HG02571 (cell line): ENCODE results near the gene PCBP4.
"Not testable (repeated sequence)": the region's sequence is repeated elsewhere in the genome, so short reads cannot be mapped to it uniquely, and the experiment has no call there.

Experiments
- ATAC-seq: cut with Tn5 transposase; IDR thresholded peaks from one replicate; pipeline ENCODE4 v1.9.1; 2021; ENCODE audit warnings: mild to moderate bottlenecking, moderate library complexity; ENCODE audit not compliant: unreplicated experiment

Gene PCBP4

DNA sequence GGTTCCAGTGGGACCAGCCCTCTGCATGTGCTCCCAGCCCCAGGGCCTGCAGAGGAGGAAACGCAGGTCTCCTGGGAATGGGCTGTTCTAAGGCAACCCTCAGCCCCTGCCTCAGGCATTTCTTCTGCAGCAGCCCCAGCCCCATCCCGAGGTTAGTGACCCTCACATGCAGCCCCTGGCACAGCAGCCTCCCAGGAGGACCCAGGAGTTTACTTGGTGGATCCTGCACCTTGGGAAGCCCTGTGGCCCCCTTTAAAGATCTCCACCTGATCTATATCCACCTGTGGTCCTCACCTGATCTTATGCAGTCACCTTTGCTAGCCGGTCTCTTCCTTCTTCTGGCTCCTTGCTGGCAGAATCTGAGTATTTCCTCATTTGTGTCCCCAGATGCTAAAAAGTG, 38.3 kb downstream of the PCBP4 start:
- not testable (repeated sequence) for ATAC-seq

DNA sequence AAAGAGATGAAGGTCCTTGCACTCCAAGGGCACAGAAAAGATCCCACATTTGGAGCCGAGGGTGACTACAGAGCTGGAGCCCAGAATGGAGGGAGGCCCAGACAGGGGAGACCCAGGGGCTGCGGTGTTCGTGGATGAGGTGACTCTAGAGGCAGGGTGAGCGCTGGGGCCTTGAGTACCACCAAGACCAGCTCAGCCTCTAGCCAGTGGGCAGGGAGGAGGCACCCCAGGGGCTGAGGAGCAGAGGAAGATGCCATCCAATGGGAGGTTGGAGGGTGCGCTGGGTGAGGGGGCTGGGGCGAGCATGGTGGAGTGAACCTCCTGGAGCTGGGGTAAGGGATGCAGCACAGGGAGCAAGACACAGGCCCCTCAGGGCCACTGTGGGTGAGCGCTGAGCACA, 38.8 kb downstream of the PCBP4 start:
- ATAC-seq = no peak

DNA sequence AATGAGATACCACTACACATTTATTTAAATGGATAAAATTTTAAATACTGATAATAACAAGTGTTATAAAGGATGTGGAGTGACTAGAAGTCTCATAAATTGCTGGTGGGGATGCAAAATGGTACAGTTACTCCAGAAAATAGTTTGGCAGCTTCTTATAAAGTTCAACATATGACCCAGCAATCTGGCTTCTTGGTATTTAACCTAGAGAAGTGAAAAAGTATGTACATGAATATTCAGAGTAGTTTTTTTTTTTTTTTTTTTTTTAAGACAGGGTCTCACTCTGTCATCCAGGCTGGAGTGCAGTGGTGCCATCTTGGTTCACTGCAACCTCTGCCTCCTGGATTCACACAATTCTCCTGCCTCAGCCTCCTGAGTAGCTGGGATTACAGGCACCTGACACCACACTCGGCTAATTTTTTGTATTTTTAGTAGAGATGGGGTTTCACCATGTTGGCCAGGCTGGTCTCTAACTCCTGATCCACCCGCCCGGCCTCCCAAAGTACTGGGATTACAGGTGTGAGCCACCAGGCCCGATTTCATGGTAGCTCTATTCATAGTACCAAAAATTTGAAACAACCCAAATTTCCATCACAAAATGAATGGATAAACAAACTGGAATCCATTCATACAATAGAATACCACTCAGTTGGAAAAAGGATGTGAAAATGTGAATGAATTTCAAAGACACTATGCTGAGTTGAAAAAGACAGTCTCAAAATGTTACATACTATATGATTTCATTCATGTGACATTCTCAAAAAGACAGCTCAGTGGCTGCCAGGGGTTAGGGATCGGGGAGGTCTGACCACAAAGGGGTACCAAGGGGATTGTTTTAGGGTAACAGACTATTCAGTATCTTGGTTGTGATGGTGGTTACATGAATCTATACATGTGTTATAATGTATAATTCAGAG, 39.9 kb downstream of the PCBP4 start:
- ATAC-seq = no peak

DNA sequence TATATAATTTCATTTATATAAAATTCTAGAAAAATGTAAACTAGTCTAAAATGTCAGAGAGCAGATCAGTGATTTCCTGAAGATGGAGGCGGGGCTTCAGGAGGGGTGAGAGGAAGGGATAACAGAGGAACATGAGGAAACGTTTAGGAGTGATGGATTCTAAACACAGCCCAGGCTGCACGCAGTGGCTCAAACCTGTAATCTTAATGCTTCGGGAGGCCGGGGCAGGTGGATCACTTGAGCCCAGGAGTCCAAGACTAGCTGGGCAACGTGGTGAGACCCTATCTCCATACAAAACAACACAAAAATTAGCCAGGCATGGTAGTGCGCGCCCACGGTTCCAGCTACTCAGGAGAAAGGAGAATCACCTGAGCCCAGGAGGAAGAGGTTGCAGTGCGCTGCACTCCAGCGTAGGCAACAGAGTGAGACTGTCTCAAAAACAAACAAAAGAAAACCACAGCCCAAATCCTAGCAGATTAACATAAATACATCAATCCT, 46.1 kb downstream of the PCBP4 start:
- ATAC-seq = no peak

DNA sequence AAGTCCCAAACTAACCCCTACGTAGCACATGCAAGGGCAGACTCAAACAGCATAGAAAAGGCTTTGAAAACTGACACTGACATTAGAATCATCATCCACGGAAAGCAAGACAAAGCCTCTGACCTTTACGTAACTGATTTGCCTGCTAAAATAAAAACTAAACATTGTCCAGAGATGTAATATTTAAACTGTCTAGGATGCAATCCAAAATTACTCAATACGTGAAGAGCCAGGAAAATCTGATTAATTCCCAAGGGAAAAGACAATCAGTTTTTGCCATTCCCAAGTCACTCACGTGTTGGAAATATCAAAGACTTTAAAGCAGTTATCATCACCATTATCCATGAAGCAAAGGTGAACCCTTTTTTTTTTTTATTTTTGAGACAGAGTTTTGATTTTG, 50.8 kb downstream of the PCBP4 start:
- no peak for ATAC-seq

DNA sequence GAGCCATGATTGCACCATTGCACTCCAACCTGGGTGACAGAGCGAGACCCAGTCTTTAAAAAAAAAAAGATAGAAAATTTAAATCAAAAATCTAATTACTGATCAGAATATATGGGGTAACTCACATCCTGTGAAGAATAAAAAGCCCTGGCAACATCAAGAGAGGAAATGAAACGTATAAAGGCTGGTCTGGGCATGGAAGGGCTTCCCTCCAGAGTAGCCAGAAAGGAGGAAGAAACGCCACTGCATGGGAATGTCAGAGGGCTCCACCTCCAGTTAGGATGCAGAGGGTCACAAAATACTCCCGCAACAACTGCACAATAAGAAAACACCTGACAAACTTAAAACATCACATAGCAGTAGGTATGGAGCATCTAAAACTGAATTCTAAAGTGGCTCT, 59.2 kb downstream of the PCBP4 start:
- ATAC-seq = no peak
